EH (cell line): ENCODE measurements around the gene TXNL4A.
A peak's percentile ranks its signal among the peaks of the same experiment; 100 is the strongest.

Experiments used
- DNase-seq: peaks from one replicate; pipeline ENCODE4 v3.0.0-alpha.2; 2015; ENCODE audit warnings: low read depth

The TXNL4A gene

GRCh38 chr18:79963658-79964329 is 24.6 kb downstream of the TXNL4A start:
- DNase-seq, result no peak

- no peak for DNase-seq
Measured at GRCh38 chr18:79962835-79963657, 25.3 kb downstream of the TXNL4A start.

- DNase-seq, result peak; percentile 47
Measured at GRCh38 chr18:79962311-79962710, 26.1 kb downstream of the TXNL4A start.

- DNase-seq, result no peak
Measured at GRCh38 chr18:79961527-79962291, 26.7 kb downstream of the TXNL4A start.

DNA sequence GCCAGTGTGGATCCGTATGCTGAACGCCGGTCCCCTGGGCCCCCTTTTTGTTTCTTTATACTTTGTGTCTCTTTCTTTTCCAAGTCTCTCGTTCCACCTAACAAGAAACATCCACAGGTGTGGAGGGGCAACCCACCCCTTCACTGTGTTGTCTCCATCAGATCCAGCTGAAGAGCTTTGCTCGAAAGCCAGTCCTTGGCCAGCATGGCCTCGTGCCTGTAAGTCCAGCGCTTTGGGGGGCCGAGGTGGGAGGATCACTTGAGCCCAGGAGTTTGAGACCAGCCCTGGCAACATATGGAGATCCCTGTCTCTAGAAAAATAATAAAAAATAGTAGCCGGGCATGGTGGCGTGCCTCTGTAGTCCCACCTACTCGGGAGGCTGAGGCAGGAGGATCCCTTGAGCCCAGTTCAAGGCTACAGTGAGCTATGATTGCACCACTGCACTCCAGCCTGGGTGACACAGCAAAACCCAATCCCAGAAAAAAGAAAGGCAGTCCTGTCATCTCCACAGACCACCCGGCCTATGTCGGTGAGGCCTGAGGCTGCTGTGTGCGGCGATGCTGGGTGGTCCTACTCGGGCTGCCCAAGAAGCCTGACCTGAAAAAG is 27.3 kb downstream of the TXNL4A start:
- no peak for DNase-seq

GRCh38 chr18:79960161-79960801 is 28.1 kb downstream of the TXNL4A start:
- peak; percentile 60 for DNase-seq

- DNase-seq, result no peak
Measured at GRCh38 chr18:79958981-79959380, 29.4 kb downstream of the TXNL4A start.

DNA sequence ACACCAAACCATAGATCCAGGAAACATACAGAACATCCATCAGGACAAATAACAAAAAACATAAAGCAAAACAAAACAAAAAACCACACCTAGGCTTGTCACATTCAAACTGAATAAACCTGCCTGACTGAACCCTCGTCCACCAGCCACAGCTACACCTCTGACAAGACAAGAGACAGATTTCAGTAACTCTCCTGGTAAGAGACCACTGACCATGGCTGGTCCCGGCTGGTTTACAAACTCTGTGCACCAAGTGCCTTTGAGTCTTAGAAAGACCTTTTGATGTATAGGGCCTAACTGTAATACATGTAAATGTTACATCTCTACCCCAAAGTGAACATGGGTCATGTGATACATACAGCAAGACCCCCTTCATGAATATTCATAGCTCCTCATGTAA is 32.1 kb downstream of the TXNL4A start:
- DNase-seq, result no peak

DNA sequence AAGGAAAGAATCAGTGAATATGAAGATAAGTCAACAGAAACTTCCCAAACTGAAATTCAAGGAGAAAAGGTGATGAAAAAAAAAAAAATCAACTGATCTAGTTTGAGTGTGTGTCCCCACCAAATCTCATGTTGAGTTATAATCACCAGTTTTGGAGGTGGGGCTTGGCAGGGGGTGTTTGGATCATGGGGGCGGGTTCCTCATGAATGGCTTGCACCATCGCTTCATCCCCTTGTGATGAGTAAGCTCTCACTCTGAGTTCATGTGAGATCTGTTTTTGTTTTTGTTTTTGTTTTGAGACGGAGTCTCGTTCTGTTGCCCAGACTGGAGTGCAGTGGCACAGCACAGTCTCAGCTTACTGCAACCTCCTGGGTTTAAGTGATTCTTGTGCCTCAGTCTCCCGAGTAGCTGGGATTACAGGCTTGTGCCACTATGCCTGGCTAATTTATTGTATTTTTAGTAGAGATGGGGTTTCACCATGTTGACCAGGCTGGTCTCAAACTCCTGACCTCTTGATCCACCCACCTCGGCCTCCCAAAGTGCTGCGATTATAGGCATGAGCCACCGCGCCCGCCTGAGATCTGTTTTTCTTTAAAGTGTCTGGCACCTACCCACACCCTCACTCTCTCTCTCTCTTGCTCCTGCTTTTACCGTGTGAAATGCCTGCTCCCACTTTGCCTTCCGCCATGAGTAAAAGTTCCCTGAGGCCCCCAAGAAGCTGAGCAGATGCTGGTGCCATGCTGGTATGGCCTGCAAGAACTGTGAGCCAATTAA is 32.9 kb downstream of the TXNL4A start:
- no peak for DNase-seq

GRCh38 chr18:79954791-79955190 is 33.6 kb downstream of the TXNL4A start:
- DNase-seq, result no peak

DNA sequence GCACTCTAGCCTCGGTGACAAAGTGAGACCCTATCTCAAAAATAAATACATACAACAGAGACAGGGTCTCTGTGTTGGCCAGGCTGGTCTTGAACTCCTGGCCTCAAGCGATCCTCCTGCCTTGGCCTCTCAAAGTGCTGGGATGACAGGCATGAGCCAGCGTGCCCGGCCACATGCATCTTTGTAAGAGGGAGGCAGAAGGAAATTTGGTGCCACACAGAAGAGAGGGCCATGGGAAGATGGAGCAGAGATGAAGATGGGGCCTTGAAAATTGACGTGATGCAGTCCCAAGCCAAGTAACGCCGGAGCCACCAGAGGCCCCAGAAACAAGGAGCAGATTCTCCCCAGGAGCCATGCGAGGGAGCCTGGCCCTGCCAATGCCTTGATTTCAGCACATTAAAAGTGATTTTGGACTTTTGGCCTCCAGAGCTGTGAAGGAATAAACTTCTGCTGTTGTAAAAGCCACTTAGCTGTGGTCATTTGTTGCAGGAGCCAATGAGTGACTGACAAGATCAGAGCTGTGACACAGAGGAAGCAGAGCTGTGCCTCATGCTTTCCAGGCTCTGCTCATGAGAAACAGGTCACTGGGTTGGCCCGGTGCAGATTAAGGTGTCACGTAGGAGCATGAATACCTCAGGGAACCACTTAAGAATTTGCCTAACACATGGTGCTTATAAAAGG is 34.3 kb downstream of the TXNL4A start:
- no peak for DNase-seq

DNA sequence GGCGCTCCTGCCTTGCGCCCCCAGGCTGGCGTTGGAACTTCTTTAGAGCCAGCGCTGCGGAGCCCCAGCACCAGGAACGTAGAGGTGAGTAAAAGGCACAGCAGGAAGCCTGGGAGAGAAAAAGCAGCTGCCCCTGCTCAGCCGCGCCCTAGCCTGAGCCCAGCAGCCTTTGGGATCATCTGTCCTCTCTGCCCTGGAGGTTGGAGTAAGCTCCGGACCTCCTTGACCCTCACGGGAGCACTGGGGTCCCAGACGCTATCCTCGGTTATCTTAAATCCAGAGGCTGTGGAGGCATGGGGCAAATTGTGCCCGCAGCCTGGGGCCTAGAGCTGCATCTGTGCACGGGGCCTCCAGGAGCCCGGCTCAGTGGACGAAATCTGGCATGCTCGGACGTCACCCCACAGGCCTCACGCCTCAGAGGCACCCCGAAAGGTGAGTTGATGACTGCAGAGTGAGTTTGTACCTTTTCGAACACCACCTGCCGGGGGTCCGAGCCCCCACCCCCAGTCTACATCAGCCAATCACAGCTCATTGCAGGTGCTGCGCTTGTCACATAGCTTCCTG is 35.3 kb downstream of the TXNL4A start:
- no peak for DNase-seq

- DNase-seq, result no peak
Measured at GRCh38 chr18:79952456-79952995, 35.8 kb downstream of the TXNL4A start.

GRCh38 chr18:79951545-79952455 is 36.6 kb downstream of the TXNL4A start, which contains the start of gene SLC66A2:
SLC66A2 (minus strand) TSS chr18:79951653; CDS start chr18:79950926, 727 bp downstream.
- DNase-seq, result peak; percentile 86

DNA sequence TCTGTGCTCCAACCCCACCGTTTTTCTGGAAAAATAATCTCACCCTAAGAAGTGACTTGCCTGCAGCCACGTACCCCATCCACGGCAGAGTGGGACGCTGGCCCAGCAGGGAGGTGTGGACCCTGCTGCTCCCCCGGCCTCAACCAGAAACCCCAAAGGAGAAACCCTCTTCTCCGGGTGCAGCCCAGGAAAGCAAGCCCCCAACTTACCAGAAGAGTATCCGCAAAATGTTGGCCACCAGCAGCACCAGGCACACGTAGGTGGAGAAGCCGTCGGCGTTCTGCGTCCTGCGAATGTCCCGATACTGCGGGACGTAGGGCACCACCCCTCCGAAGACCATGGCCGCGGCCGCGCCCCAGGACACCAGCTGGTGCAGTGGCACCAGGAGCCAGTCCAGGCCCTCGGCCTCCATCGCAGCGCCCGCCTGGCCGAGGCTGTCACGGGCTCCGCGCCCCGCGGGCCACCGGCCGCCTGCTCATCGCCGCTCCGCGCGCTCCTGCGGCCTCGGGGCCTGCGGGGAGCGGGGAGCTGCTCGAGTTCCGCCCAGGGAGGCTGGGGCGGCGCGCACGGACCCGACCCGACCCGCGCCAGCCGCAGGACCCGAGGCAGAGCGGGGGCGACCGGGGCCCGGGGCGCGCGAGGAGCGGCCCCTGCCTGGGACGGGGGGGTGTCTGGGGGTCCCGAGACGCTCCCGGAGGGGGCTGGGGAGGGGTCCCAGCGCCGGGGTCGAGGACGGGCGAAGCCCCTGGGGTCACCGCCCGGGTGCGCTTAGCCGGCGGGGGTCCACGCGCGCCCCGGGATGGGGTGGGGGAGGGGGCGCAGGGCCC is 37.6 kb downstream of the TXNL4A start:
- peak; percentile 49 for DNase-seq

- DNase-seq, result no peak
Measured at GRCh38 chr18:79949697-79950487, 38.5 kb downstream of the TXNL4A start.
